Trophoblast cell (in vitro differentiated cells and primary cell): ENCODE data around the gene NR1D2.
"Not testable (repeated sequence)": the region's sequence is repeated elsewhere in the genome, so short reads cannot be mapped to it uniquely, and the experiment has no call there.

Source experiments
- DNase-seq, 2 donors: peaks; one replicate each; pipeline ENCODE4 v3.0.0-alpha.2; 2016
- H2AFZ ChIP-seq: 2 replicates; pipeline ENCODE4 v1.6.1; 2013; ENCODE audit warnings: low read length, moderate library complexity, mild to moderate bottlenecking; ENCODE audit not compliant: insufficient read depth, poor library complexity
- H2AK5ac ChIP-seq: 2 replicates; pipeline ENCODE4 v1.6.1; 2013; ENCODE audit warnings: mild to moderate bottlenecking, low read length
- H2BK120ac ChIP-seq: 2 replicates; pipeline ENCODE4 v1.6.1; 2013; ENCODE audit warnings: low read length, mild to moderate bottlenecking, moderate library complexity; ENCODE audit not compliant: insufficient read depth, poor library complexity
- H2BK12ac ChIP-seq: 2 replicates; pipeline ENCODE4 v1.6.1; 2013; ENCODE audit warnings: mild to moderate bottlenecking, low read length, moderate library complexity
- H2BK5ac ChIP-seq: 2 replicates; pipeline ENCODE4 v1.6.1; 2013; ENCODE audit warnings: low read length, low read depth, moderate library complexity, mild to moderate bottlenecking; ENCODE audit not compliant: poor library complexity
- H3K14ac ChIP-seq: 2 replicates; pipeline ENCODE4 v1.6.1; 2013; ENCODE audit warnings: mild to moderate bottlenecking, low read length
- H3K18ac ChIP-seq: 2 replicates; pipeline ENCODE4 v1.6.1; 2013; ENCODE audit warnings: mild to moderate bottlenecking, low read length
- H3K23ac ChIP-seq: 2 replicates; pipeline ENCODE4 v1.6.1; 2013; ENCODE audit warnings: low read length
- H3K27ac ChIP-seq: 2 replicates; pipeline ENCODE4 v1.5.1; 2013; ENCODE audit warnings: low read depth, mild to moderate bottlenecking, inconsistent platforms, low read length, moderate library complexity
- H3K27me3 ChIP-seq: 2 replicates; pipeline ENCODE4 v1.6.1; 2013; ENCODE audit warnings: inconsistent platforms, mild to moderate bottlenecking, low read length, moderate library complexity; ENCODE audit not compliant: insufficient read depth
- H3K36me3 ChIP-seq, 2 experiments: 1 replicate in 1 of 2; 2 replicates in 1 of 2; pipeline ENCODE4 v1.6.1; 2013; ENCODE audit warnings: low read length in 2 of 2, mild to moderate bottlenecking in 2 of 2, moderate library complexity in 1 of 2; ENCODE audit not compliant: insufficient read depth in 2 of 2, control insufficient read depth in 1 of 2
- H3K4ac ChIP-seq: 2 replicates; pipeline ENCODE4 v1.6.1; 2013; ENCODE audit warnings: low read depth, mild to moderate bottlenecking, low read length, moderate library complexity
- H3K4me1 ChIP-seq, 2 experiments: 1 replicate in 1 of 2; 2 replicates in 1 of 2; pipeline ENCODE4 v1.6.1; 2013; ENCODE audit warnings: low read length in 2 of 2, mild to moderate bottlenecking in 2 of 2, moderate library complexity in 1 of 2; ENCODE audit not compliant: insufficient read depth in 2 of 2, control insufficient read depth in 1 of 2
- H3K4me2 ChIP-seq: 2 replicates; pipeline ENCODE4 v1.6.1; 2013; ENCODE audit warnings: inconsistent platforms, mild to moderate bottlenecking, low read length, moderate library complexity
- H3K4me3 ChIP-seq: 2 replicates; pipeline ENCODE4 v1.5.1; 2013; ENCODE audit warnings: mild to moderate bottlenecking, low read depth, low read length, inconsistent platforms
- H3K79me1 ChIP-seq: one replicate; pipeline ENCODE4 v1.6.1; 2013; ENCODE audit warnings: low read length
- H3K79me2 ChIP-seq: 2 replicates; pipeline ENCODE4 v1.6.1; 2013; ENCODE audit warnings: low read length, mild to moderate bottlenecking; ENCODE audit not compliant: control insufficient read depth, insufficient read depth, poor library complexity
- H3K9ac ChIP-seq: 2 replicates; pipeline ENCODE4 v1.6.1; 2013; ENCODE audit warnings: mild to moderate bottlenecking, low read length
- H3K9me3 ChIP-seq: 2 replicates; pipeline ENCODE4 v1.6.1; 2013; ENCODE audit warnings: low read depth, mild to moderate bottlenecking, control low read depth, inconsistent platforms, low read length; ENCODE audit not compliant: insufficient read depth
- H4K12ac ChIP-seq: 2 replicates; pipeline ENCODE4 v1.6.1; 2013; ENCODE audit warnings: low read depth, mild to moderate bottlenecking, low read length, moderate library complexity
- H4K8ac ChIP-seq: 2 replicates; pipeline ENCODE4 v1.6.1; 2013; ENCODE audit warnings: low read depth, mild to moderate bottlenecking, low read length, moderate library complexity
- H4K91ac ChIP-seq: one replicate; pipeline ENCODE4 v1.6.1; 2013; ENCODE audit warnings: low read depth, mild to moderate bottlenecking, low read length, moderate library complexity
- WGBS: extraction: QIAGEN DNeasy Blood & Tissue Kit; methylation state at CpG from one replicate; pipeline ENCODE4 v1.1.7; 2013; ENCODE audit warnings: missing lambda C conversion rate; ENCODE audit not compliant: insufficient read length, insufficient coverage; ENCODE audit errors: extremely low coverage; 5-methylcytosine and 5-hydroxymethylcytosine counted together

NR1D2 gene

DNA sequence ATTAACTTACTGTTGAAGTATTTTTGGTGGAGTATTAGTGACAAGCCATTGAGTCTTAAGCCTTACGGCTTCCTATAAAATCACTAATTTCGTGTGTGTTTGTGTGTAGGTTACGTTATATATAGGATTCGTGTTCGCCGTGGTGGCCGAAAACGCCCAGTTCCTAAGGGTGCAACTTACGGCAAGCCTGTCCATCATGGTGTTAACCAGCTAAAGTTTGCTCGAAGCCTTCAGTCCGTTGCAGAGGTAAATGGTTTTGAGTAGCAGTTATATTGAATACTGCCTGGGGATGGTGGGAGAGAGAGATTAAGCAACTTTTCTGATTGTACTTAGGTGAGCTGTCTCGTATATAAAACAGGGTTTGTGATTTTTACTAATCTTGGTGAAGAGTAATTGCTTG lies 26.8 kb upstream of the NR1D2 start:
- H3K23ac ChIP-seq, H3K9ac ChIP-seq, H4K91ac ChIP-seq, H2AK5ac ChIP-seq, H2AFZ ChIP-seq, H3K4me1 ChIP-seq, H4K12ac ChIP-seq, H2BK5ac ChIP-seq, H3K4ac ChIP-seq, DNase-seq, H3K9me3 ChIP-seq, H2BK12ac ChIP-seq, H2BK120ac ChIP-seq, H3K18ac ChIP-seq, H3K27ac ChIP-seq, H4K8ac ChIP-seq, H3K27me3 ChIP-seq, H3K14ac ChIP-seq: not testable (repeated sequence)
- Histone ChIP-seq H3K36me3 (peaks cover 5 to 17% of the 10 kb centered on the region in 2 experiments), H3K79me2 (peaks cover 17% of the 10 kb centered on the region), H3K4me2 (peak overlapping the region; percentile 84), H3K79me1 (peaks cover 14% of the 10 kb centered on the region), H3K4me3 (peak overlapping the region; percentile 61)
- no CpG with 5 or more reads among the region's 12 CpGs for WGBS

DNA sequence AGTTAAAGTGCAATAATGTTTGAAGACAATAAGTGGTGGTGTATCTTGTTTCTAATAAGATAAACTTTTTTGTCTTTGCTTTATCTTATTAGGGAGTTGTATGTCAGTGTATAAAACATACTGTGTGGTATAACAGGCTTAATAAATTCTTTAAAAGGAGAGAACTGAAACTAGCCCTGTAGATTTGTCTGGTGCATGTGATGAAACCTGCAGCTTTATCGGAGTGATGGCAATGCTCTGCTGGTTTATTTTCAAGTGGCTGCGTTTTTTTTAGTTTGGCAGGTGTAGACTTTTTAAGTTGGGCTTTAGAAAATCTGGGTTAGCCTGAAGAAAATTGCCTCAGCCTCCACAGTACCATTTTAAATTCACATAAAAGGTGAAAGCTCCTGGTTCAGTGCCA lies 25.5 kb upstream of the NR1D2 start:
- H3K4me1 ChIP-seq: peaks cover 0 to 6% of the 10 kb centered on the region in 2 experiments
- H3K9me3 ChIP-seq: no peaks in the 10 kb centered on the region
- no peak overlapping the region for H2BK12ac ChIP-seq
- no CpG with 5 or more reads among the region's 2 CpGs for WGBS
- H3K79me1 ChIP-seq: peaks cover 14% of the 10 kb centered on the region
- H3K79me2 ChIP-seq: peaks cover 17% of the 10 kb centered on the region
- no peak overlapping the region for H3K4me3 ChIP-seq
- no peak overlapping the region for H2AK5ac ChIP-seq
- H3K23ac ChIP-seq: no peak overlapping the region
- H3K9ac ChIP-seq: no peak overlapping the region
- H3K18ac ChIP-seq: no peak overlapping the region
- no peak overlapping the region for H3K4ac ChIP-seq
- DNase-seq: no peak
- peaks cover 5 to 17% of the 10 kb centered on the region in 2 experiments for H3K36me3 ChIP-seq
- H3K27ac ChIP-seq: no peak overlapping the region
- no peak overlapping the region for H3K4me2 ChIP-seq
- H4K8ac ChIP-seq: no peak overlapping the region
- no peak overlapping the region for H2AFZ ChIP-seq
- H4K12ac ChIP-seq: no peak overlapping the region
- H2BK120ac ChIP-seq: no peak overlapping the region
- no peak overlapping the region for H2BK5ac ChIP-seq
- H3K27me3 ChIP-seq: peaks cover 2% of the 10 kb centered on the region
- no peak overlapping the region for H4K91ac ChIP-seq
- H3K14ac ChIP-seq: no peak overlapping the region

DNA sequence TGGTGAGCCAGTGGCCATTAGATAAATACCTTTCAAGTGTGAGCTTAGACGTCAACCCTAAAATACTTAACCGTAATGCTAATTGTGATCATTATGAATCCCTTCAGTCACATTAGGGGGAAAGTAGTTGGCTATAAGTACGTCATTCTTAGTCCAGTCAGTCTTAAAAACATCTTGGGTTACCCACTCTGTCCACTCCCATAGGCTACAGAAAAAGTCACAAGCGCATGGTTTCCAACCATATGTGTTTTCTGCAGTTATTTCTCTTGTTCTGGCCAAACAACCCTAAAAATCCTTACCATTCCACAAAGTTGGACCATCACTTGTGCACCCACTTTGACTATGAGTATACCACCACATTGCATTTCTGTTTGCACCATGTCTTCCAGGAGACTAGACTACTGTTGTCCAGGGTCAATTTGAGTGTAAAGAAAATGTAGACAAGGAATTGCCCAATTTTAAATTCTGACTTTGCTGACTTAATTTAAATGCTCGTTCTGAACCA lies 24.9 kb upstream of the NR1D2 start:
- H3K4me2 ChIP-seq: no peak overlapping the region
- no CpG with 5 or more reads among the region's 5 CpGs for WGBS

DNA sequence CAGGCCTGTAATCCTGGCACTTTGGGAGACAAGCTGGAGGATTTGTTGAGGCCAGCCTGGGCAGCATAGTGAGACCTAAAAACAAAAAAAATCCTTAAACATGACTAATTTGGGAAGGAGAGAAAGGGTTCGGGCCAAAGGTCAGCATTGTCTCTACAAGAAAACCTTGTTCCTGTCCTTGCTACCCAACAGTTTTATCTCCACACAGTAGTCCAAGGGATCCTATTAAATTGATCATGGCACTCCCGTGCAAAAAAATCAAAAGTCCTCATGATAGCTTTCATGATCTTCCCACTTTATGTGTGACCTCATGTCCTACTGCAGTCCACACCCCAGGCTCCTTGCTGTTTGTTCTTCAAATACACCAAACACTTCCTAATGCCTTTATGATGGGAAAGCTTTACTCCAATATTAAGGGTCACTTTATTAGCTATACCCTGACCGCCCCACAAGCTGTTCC lies 24.0 kb upstream of the NR1D2 start:
- Histone ChIP-seq H4K91ac (no peak overlapping the region), H2BK120ac (no peak overlapping the region), H2AFZ (no peak overlapping the region), H3K18ac (no peak overlapping the region), H3K9me3 (no peaks in the 10 kb centered on the region), H3K4me1 (no peaks in the 10 kb centered on the region), H2BK5ac (no peak overlapping the region), H2AK5ac (no peak overlapping the region), H3K79me2 (peaks cover 16% of the 10 kb centered on the region), H3K4me2 (no peak overlapping the region), H3K36me3 (peaks cover 5 to 17% of the 10 kb centered on the region in 2 experiments), H3K27ac (no peak overlapping the region), H3K14ac (no peak overlapping the region), H2BK12ac (no peak overlapping the region), H3K4me3 (no peak overlapping the region), H3K79me1 (peaks cover 14% of the 10 kb centered on the region), H4K12ac (no peak overlapping the region), H3K4ac (no peak overlapping the region), H3K27me3 (peaks cover 2% of the 10 kb centered on the region), H3K9ac (no peak overlapping the region), H3K23ac (no peak overlapping the region), H4K8ac (no peak overlapping the region)
- no peak for DNase-seq
- WGBS: no CpG with 5 or more reads among the region's 3 CpGs

More for the DNA sequence above, 24.9 kb upstream of the NR1D2 start:
- H3K4me3 ChIP-seq: no peak overlapping the region
- H3K4me1 ChIP-seq: peaks cover 0 to 4% of the 10 kb centered on the region in 2 experiments
- no peak overlapping the region for H3K27ac ChIP-seq
- H3K79me1 ChIP-seq: peaks cover 14% of the 10 kb centered on the region
- no peak overlapping the region for H3K9ac ChIP-seq
- H3K23ac ChIP-seq: peak overlapping the region; percentile 33
- no peak overlapping the region for H2AK5ac ChIP-seq
- no peak overlapping the region for H2BK12ac ChIP-seq
- peaks cover 16% of the 10 kb centered on the region for H3K79me2 ChIP-seq
- no peak for DNase-seq
- no peak overlapping the region for H2AFZ ChIP-seq
- no peak overlapping the region for H4K91ac ChIP-seq
- no peak overlapping the region for H3K4ac ChIP-seq
- no peak overlapping the region for H4K12ac ChIP-seq
- no peak overlapping the region for H3K18ac ChIP-seq
- no peak overlapping the region for H2BK120ac ChIP-seq
- no peak overlapping the region for H3K14ac ChIP-seq
- H4K8ac ChIP-seq: no peak overlapping the region
- no peak overlapping the region for H2BK5ac ChIP-seq
- peaks cover 5 to 17% of the 10 kb centered on the region in 2 experiments for H3K36me3 ChIP-seq
- H3K27me3 ChIP-seq: peaks cover 2% of the 10 kb centered on the region
- no peaks in the 10 kb centered on the region for H3K9me3 ChIP-seq
